Loucy (cell line): Measurements from ENCODE around the gene PLA2G2F.

Experiments
- CTCF ChIP-seq: fragments of 200-600 bp; sonication (generic); conservative IDR thresholded peaks from 2 replicates; pipeline ENCODE4 v1.5.1; 2014; ENCODE audit warnings: mild to moderate bottlenecking, antibody characterized with exemption, low read length
- EZH2phosphoT487 ChIP-seq: fragments of 200-600 bp; IDR thresholded peaks from 2 replicates; pipeline ENCODE4 v1.6.1; 2018; ENCODE audit warnings: antibody characterized with exemption, mild to moderate bottlenecking, moderate library complexity, borderline replicate concordance

- TF ChIP-seq CTCF (no peak), EZH2phosphoT487 (no peak)
Observed at GRCh38 chr1:20179371-20180128, 40.4 kb downstream of the PLA2G2F start.
